BLaER1 treated with 17β-estradiol and CSF1 and Interleukin-3, amounts not matched to agents 10 nM and 100 nM (cell line): ENCODE data around the gene D2HGDH.

Experiments used
- H3K27ac ChIP-seq, 11 experiments: shearing (Covaris generic); formaldehyde crosslinking; 2 replicates each; pipeline ENCODE4 v1.8.1; 2022
- H3K27me3 ChIP-seq, 11 experiments: shearing (Covaris generic); formaldehyde crosslinking; 2 replicates each; pipeline ENCODE4 v1.8.1; 2022
- H3K36me3 ChIP-seq, 11 experiments: shearing (Covaris generic); formaldehyde crosslinking; 2 replicates each; pipeline ENCODE4 v1.8.1; 2022
- H3K4me1 ChIP-seq, 10 experiments: shearing (Covaris generic); formaldehyde crosslinking; 2 replicates each; pipeline ENCODE4 v1.8.1; 2022
- H3K4me2 ChIP-seq, 11 experiments: shearing (Covaris generic); formaldehyde crosslinking; 2 replicates each; pipeline ENCODE4 v1.8.1; 2022
- H3K4me3 ChIP-seq, 10 experiments: shearing (Covaris generic); formaldehyde crosslinking; 2 replicates each; pipeline ENCODE4 v1.8.1; 2022
- H3K9ac ChIP-seq, 11 experiments: shearing (Covaris generic); formaldehyde crosslinking; 2 replicates each; pipeline ENCODE4 v1.8.1; 2022
- H3K9me3 ChIP-seq, 11 experiments: shearing (Covaris generic); formaldehyde crosslinking; replicated peaks in 1 of 11; 2 replicates each; pipeline ENCODE4 v1.8.1; 2022
- H4K20me1 ChIP-seq, 11 experiments: shearing (Covaris generic); formaldehyde crosslinking; 2 replicates each; pipeline ENCODE4 v1.8.1; 2022
- Cebpa-rat ChIP-seq, 11 experiments: shearing (Covaris generic); IDR thresholded peaks; 2 replicates each; pipeline ENCODE4 v1.8.1; 2022

The D2HGDH gene

DNA sequence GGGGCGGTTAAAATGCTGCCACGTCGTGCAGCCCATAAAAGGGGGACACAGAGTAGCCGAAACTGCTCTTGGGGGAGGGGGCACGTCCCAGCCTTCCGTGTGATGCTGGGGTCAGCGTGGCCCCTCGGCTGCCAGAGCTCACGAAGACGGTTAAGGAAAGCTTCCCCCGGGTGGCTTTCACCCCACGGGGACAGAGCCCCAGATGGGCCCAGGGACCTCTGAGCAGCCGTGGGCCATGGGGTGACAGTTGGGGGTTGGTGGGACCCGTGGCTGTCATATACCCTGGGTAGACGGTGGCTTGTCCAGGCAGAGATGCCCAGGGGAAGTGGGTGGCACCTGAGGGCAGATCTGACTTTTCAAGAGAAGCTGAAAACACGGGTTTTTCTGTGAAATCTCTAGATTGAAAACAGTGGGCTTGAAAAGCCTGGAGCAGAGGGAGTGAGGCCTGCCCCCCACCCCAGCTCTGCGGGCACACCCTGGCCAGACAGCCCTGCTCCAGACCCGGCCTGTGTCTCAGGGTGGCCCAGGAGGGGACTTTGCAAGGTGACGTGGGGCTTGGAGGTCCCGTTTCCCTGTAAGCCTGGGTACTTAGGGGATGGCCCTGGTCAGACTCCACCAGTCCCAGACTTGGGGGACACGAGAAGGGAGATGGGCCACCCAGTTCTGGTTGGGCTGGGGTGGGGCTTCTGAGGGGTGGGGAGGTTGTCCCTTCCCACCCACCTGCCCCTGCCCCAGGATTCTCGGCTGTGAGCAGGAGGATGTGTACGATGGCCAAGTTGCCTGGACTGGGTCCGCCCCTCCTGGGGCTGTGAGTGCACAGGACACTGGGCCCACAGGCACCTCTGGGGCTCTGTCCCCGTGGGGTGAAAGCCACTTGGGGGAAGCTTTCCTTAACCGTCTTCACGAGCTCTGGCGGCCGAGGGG, 75.2 kb downstream of the D2HGDH start:
- H3K4me2 ChIP-seq = peak overlapping the region; percentile 30 to 97 (median 89)
- peak overlapping the region in 6 of 11 experiments; percentile 30 to 51 (median 39); a peak in 8 of 22 replicates for H3K27ac ChIP-seq
- peaks cover 0 to 14% (median 0%) of the 10 kb centered on the region in 11 experiments; a peak in 4 of 22 replicates for H4K20me1 ChIP-seq
- no peaks in the 10 kb centered on the region for H3K36me3 ChIP-seq
- peaks cover 0 to 28% (median 0%) of the 10 kb centered on the region in 11 experiments; a peak in 9 of 22 replicates for H3K27me3 ChIP-seq
- peaks cover 53 to 71% (median 70%) of the 10 kb centered on the region in 10 experiments for H3K4me1 ChIP-seq
- peak overlapping the region in 10 of 11 experiments; percentile 11 to 62 (median 44); a peak in 17 of 22 replicates for H3K9ac ChIP-seq
- peaks cover 0 to 6% (median 2%) of the 10 kb centered on the region in 11 experiments; a peak in 8 of 22 replicates for H3K9me3 ChIP-seq
- no peak overlapping the region; a peak in 1 of 20 replicates for H3K4me3 ChIP-seq
- no peak for TF ChIP-seq Cebpa-rat (IDR thresholded peaks at IDR 0.05)

DNA sequence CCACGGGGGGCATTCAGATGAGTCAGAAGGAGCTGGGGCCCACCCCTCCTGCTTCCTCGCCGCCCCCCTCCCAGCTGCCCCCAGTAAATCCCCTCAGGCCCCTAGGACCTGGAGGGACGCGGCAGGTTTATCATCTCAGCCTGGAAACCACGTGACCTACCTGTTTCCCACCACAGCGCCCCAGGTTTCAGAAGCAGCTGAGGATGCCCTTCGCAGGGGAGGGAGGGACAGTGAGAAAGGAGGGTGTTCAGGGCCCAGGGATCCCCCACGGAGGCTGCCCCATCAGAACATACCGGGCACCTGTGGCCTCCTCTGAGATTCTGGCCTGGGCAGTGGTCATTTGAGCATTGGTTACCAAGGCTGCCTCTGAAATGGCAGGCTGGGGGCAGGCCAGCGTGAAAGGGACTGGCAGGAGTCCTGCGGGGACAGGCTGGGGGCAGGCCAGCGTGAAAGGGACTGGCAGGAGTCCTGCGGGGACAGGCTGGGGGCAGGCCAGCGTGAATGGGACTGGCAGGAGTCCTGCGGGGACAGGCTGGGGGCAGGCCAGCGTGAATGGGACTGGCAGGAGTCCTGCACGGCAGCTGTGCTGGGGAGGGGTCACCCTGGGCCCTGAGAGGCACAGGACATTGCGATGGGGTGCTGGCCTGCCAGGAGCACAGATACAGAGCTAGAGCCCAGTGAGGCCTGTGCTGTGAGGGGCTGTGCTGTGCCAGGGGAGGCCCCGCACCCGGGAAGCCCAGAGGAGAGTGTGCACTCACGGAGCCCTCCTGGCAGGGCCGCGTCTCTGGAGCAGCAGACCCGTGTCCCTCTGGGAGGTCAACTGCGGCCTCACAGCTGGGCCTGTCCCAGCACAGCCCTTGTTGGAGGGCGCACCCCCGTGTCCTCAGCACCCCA, 76.1 kb downstream of the D2HGDH start:
- peaks cover 0 to 27% (median 0%) of the 10 kb centered on the region in 11 experiments; a peak in 6 of 22 replicates for H3K27me3 ChIP-seq
- H3K4me2 ChIP-seq = peak overlapping the region; percentile 30 to 97 (median 89); a peak in 20 of 22 replicates
- H3K36me3 ChIP-seq = no peaks in the 10 kb centered on the region
- peak overlapping the region in 1 of 11 experiments; percentile 39; a peak in 1 of 22 replicates for H3K27ac ChIP-seq
- peaks cover 59 to 76% (median 75%) of the 10 kb centered on the region in 10 experiments for H3K4me1 ChIP-seq
- peak overlapping the region in 4 of 11 experiments; percentile 49 to 62 (median 57); a peak in 4 of 22 replicates for H3K9ac ChIP-seq
- TF ChIP-seq Cebpa-rat (IDR thresholded peaks at IDR 0.05) = no peak
- H4K20me1 ChIP-seq = peaks cover 0 to 14% (median 0%) of the 10 kb centered on the region in 11 experiments; a peak in 4 of 22 replicates
- H3K4me3 ChIP-seq = no peak overlapping the region
- peaks cover 0 to 14% (median 7%) of the 10 kb centered on the region in 11 experiments; a peak in 9 of 22 replicates for H3K9me3 ChIP-seq

DNA sequence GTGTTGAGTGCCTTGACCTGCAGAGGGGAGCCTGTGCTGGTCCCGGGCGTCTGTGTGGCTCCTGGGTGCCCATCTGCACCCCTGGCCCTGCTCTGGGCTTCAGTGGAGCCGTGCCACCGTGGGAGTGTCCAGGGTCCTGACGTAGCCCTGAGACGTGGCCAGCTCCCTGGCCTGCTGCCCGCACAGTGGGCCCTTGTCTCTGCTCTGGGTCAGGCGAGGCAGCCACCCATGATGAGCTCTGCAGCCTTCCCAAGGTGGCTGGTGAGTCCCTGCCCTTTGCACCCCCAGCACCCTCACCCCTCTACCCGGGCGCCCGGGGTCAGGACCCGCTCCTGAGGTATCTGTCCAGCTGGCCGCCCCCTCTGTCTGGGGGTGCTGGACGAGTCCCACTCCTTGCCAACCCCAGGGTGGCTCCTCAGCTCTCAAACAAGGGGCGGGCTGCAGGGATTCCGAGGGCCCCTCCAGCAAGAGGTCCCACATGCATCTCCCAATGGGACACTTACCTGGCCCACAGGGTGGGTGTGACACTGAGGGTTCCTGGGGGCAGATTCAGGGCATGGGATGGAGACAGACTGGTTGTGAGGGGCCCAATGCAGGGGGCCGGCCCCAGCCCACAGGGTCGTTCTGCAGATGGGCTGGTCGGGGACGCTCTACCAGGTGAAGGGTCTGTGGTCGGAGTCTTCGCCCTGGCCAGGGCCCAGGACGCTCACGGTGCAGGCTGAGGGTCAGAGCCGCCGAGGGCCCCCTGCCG, 76.9 kb downstream of the D2HGDH start:
- peaks cover 67 to 85% (median 83%) of the 10 kb centered on the region in 10 experiments for H3K4me1 ChIP-seq
- peaks cover 0 to 17% (median 7%) of the 10 kb centered on the region in 11 experiments; a peak in 9 of 22 replicates for H3K9me3 ChIP-seq
- H3K36me3 ChIP-seq = no peaks in the 10 kb centered on the region
- no peak overlapping the region for H3K4me3 ChIP-seq
- no peak for TF ChIP-seq Cebpa-rat (IDR thresholded peaks at IDR 0.05)
- peak overlapping the region in 10 of 11 experiments; percentile 18 to 97 (median 92); a peak in 19 of 22 replicates for H3K4me2 ChIP-seq
- no peak overlapping the region; a peak in 1 of 22 replicates for H3K27ac ChIP-seq
- peaks cover 0 to 14% (median 0%) of the 10 kb centered on the region in 11 experiments; a peak in 4 of 22 replicates for H4K20me1 ChIP-seq
- H3K9ac ChIP-seq = peak overlapping the region in 1 of 11 experiments; percentile 37; a peak in 1 of 22 replicates
- peaks cover 0 to 27% (median 0%) of the 10 kb centered on the region in 11 experiments; a peak in 6 of 22 replicates for H3K27me3 ChIP-seq

DNA sequence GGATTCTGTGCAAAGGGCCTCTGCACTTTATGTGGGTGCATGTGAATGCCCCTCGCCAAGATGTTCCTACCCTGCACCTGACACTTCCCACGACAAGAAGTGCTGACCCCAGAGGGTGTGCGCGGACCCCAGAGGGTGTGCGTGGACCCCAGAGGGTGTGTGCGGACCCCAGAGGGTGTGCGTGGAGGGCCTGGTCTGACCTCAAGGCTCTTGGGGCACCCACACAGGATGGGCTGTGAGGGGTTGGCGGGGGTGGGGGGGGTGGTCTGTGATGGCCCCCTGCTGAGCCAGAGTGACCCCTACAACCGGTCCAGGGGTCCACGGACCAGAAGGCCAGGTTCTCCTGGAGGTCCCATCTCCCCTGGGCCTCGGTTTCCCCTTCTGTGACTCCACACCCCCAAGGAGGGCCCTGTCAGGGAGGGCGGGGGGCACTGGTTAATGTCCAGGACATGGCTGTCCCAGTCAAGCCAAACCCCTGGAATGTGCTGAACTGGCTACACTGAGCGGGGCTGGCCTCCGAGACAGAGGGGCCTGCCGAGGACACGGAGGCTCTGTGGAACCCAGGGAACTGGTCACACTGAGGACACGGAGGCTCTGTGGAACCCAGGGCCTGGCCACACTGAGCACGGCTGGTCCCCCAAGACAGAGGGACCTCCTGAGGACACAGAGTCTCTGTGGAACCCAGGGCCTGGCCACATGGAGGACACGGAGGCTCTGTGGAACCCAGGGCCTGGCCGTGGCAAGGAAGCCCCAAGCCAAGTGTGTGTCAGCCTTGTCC, 77.7 kb downstream of the D2HGDH start:
- peak overlapping the region; percentile 83 to 98 (median 95) for H3K4me2 ChIP-seq
- no peaks in the 10 kb centered on the region for H3K36me3 ChIP-seq
- H3K9ac ChIP-seq = peak overlapping the region in 5 of 11 experiments; percentile 52 to 81 (median 68); a peak in 7 of 22 replicates
- peaks cover 0 to 14% (median 0%) of the 10 kb centered on the region in 11 experiments; a peak in 4 of 22 replicates for H4K20me1 ChIP-seq
- H3K27me3 ChIP-seq = peaks cover 0 to 27% (median 0%) of the 10 kb centered on the region in 11 experiments; a peak in 6 of 22 replicates
- H3K4me1 ChIP-seq = peaks cover 75 to 92% (median 91%) of the 10 kb centered on the region in 10 experiments
- H3K9me3 ChIP-seq = peaks cover 0 to 17% (median 7%) of the 10 kb centered on the region in 11 experiments; a peak in 9 of 22 replicates
- peak overlapping the region in 8 of 11 experiments; percentile 29 to 92 (median 76); a peak in 12 of 22 replicates for H3K27ac ChIP-seq
- no peak overlapping the region for H3K4me3 ChIP-seq
- TF ChIP-seq Cebpa-rat (IDR thresholded peaks at IDR 0.05) = no peak

DNA sequence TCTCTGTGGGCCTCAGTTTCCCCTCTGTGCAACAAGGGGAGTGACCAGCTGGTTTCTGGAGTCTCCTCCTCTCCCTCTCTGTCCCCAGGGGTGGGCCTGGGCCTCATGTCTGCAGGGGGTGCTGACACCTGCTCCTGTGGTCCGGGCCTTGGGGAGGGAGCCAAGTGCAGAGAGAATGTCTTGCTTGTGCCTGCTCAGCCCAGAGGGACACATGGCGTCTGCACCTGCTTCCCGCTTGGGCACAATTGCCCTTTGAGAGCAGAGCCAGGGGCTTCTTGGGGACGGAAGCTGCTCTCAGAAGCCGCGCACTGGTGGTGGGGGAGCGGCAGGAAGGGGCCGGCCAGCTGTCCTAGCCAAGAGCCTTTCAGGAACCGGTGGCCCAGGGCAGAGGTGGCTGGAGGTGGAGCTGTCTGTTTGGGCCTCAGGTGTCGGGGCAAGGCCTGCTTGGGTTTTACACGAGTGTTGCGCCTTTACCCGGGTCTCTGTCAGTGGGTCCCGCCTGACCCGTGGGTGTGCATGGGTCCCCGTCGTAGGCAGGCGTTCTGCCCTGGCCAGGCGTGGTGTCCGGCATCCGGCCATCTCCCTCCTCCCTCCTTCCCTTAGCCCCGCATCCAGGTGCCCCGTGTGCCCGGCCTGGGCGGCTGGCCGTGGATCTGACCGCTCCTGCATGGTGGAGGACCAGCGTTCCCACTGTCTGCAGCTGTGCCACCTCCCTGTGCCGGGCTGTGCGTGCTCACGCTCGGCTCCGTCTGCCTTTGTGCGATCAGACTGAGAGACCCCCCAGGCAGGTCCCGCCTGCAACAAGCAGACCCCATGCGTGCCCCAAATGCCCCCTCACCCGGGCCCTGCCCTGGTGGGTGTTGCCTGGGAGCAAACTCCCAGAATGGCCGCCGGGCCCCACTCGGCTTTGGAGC, 78.6 kb downstream of the D2HGDH start:
- peak overlapping the region; percentile 37 to 92 (median 74); a peak in 20 of 22 replicates for H3K27ac ChIP-seq
- H4K20me1 ChIP-seq = peaks cover 0 to 14% (median 0%) of the 10 kb centered on the region in 11 experiments; a peak in 4 of 22 replicates
- H3K4me3 ChIP-seq = peak overlapping the region in 8 of 10 experiments; percentile 16 to 50 (median 30); a peak in 13 of 20 replicates
- no peaks in the 10 kb centered on the region for H3K36me3 ChIP-seq
- H3K9ac ChIP-seq = peak overlapping the region; percentile 22 to 81 (median 52); a peak in 19 of 22 replicates
- TF ChIP-seq Cebpa-rat (IDR thresholded peaks at IDR 0.05) = no peak
- peaks cover 0 to 27% (median 0%) of the 10 kb centered on the region in 11 experiments; a peak in 6 of 22 replicates for H3K27me3 ChIP-seq
- peaks cover 83 to 100% (median 99%) of the 10 kb centered on the region in 10 experiments for H3K4me1 ChIP-seq
- peaks cover 0 to 17% (median 7%) of the 10 kb centered on the region in 11 experiments; a peak in 9 of 22 replicates for H3K9me3 ChIP-seq
- peak overlapping the region; percentile 83 to 98 (median 95) for H3K4me2 ChIP-seq
